Psoas muscle (tissue), 8 donors: ENCODE measurements around the gene ETS1. TPM values are rescaled to one million over a fixed set of nuclear protein-coding genes. Genes with fewer than 3 reads are reported as not detected.

Experiments used
- ATAC-seq, 4 donors: fragments of 200-7000 bp; cut with Tn5 transposase; one replicate each; pipeline ENCODE4 v1.9.1; 2020; ENCODE audit warnings: moderate library complexity in 3 of 4, mild to moderate bottlenecking in 2 of 4
- DNase-seq, 2 donors: peaks; one replicate each; pipeline ENCODE4 v3.0.0-alpha.2; 2020
- H3K27ac ChIP-seq: fragments of 200-600 bp; one replicate; pipeline ENCODE4 v1.8.0; 2022
- H3K27me3 ChIP-seq, 3 donors: fragments of 200-600 bp in 1 of 3; one replicate each; pipeline versions ENCODE4 v1.6.1 to v1.8.0; 2013 to 2022; ENCODE audit warnings: low read length in 2 of 3, mild to moderate bottlenecking in 2 of 3, moderate library complexity in 1 of 3; ENCODE audit not compliant: insufficient read depth in 3 of 3
- H3K36me3 ChIP-seq, 2 donors: fragments of 200-600 bp in 1 of 2; one replicate each; pipeline versions ENCODE4 v1.6.1 to v1.8.0; 2013 to 2022; ENCODE audit warnings: low read depth in 1 of 2, mild to moderate bottlenecking in 1 of 2, moderate library complexity in 1 of 2; ENCODE audit not compliant: insufficient read depth in 1 of 2
- H3K4me1 ChIP-seq: fragments of 200-600 bp; one replicate; pipeline ENCODE4 v1.8.0; 2022
- H3K4me3 ChIP-seq: fragments of 200-600 bp; one replicate; pipeline ENCODE4 v1.8.0; 2022; ENCODE audit warnings: mild to moderate bottlenecking
- H3K9me3 ChIP-seq: fragments of 200-600 bp; one replicate; pipeline ENCODE4 v1.8.0; 2022
- CTCF ChIP-seq: fragments of 200-600 bp; IDR thresholded peaks from one replicate; pipeline ENCODE4 v1.8.0; 2022; ENCODE audit warnings: antibody characterized with exemption
- WGBS, 3 donors: extraction: QIAGEN DNeasy Blood & Tissue Kit; methylation state at CpG; one replicate each; pipeline versions ENCODE4 v1.1.6 to v1.1.7; 2013; 5-methylcytosine and 5-hydroxymethylcytosine counted together
- intact Hi-C, 2 donors: fragments of 100-400 bp; cut with DNase I; formaldehyde crosslinking; loops; one replicate each; pipeline versions ENCODE4 v1.11.0 to v1.14.2; 2022
- polyA plus RNA-seq, 3 donors: library from polyadenylated mRNA; stranded (reverse); fragments of 200-250 nt; gene quantifications; one replicate each; pipeline ENCODE4 v1.2.3, GENCODE V29; 2013
- total RNA-seq, 4 donors: library from RNA; stranded (reverse); fragmentation: NEBNext Ultra II Directional in 2 of 4; extraction: Animal tissue kit (Norgen Biotek cat#: 25700) in 2 of 4; gene quantifications; one replicate each; pipeline versions ENCODE4 v1.2.1 to v1.2.4, GENCODE V29; 2021 to 2023
- donor health status: healthy with polysubstance abuse.
- donor health status: DM: no; HTN: no; CAD: no; lungs with moderate emphysema.
- donor health status: Bipolar disorder and iron deficiency.
- donor health status: healthy.
- donor health status: DM: yes; HTN: yes; CAD: no.
- donor health status: DM: no; HTN: no; CAD: no.
- donor health status: DM: no; HTN: no; CAD: no.
- donor health status: DM: yes; HTN: yes; CAD: no.

ETS1 gene
- total and polyA plus RNA-seq, 7 donors, result 8.5 to 32.4 (median 19.3) TPM

GRCh38 chr11:128437136-128437535, 150.2 kb downstream of the ETS1 start:
- H3K4me1 ChIP-seq, result no peaks in the 10 kb centered on the region
- H3K4me3 ChIP-seq, result no peak overlapping the region
- ATAC-seq (no peak), DNase-seq (no peak)
- WGBS, 3 donors, result 48 to 55% (median 50%) methylated on average over 2 of the region's 2 CpGs
- TF ChIP-seq CTCF, result no peak
- intact Hi-C loops, result no loop called here
- H3K27me3 ChIP-seq, result no peaks in the 10 kb centered on the region
- no peaks in the 10 kb centered on the region for H3K36me3 ChIP-seq
- no peak overlapping the region for H3K27ac ChIP-seq
- no peaks in the 10 kb centered on the region for H3K9me3 ChIP-seq

- WGBS, 3 donors, result 81 to 93% (median 92%) methylated on average over 3 of the region's 3 CpGs
- no peak for ATAC-seq
- H3K9me3 ChIP-seq, result no peaks in the 10 kb centered on the region
- intact Hi-C loops, result no loop called here
- no peak overlapping the region for H3K27ac ChIP-seq
- H3K4me1 ChIP-seq, result no peaks in the 10 kb centered on the region
- no peak for TF ChIP-seq CTCF
- H3K4me3 ChIP-seq, result no peak overlapping the region
- no peaks in the 10 kb centered on the region for H3K27me3 ChIP-seq
- H3K36me3 ChIP-seq, result no peaks in the 10 kb centered on the region
- no peak for DNase-seq
Observed at GRCh38 chr11:128434818-128435217, 152.5 kb downstream of the ETS1 start.

GRCh38 chr11:128434411-128434810, 152.9 kb downstream of the ETS1 start:
- no peak overlapping the region for H3K4me3 ChIP-seq
- no peaks in the 10 kb centered on the region for H3K27me3 ChIP-seq
- H3K36me3 ChIP-seq, result no peaks in the 10 kb centered on the region
- ATAC-seq, result no peak
- no peak for DNase-seq
- intact Hi-C loops, result no loop called here
- no peak overlapping the region for H3K27ac ChIP-seq
- no peak for TF ChIP-seq CTCF
- no peaks in the 10 kb centered on the region for H3K9me3 ChIP-seq
- H3K4me1 ChIP-seq, result no peaks in the 10 kb centered on the region
- 84 to 89% (median 88%) methylated on average over 4 of the region's 4 CpGs for WGBS, 3 donors

- DNase-seq (no peak), ATAC-seq (no peak)
- TF ChIP-seq CTCF, result no peak
- no peak overlapping the region for H3K27ac ChIP-seq
- intact Hi-C loops, result no loop called here
- H3K4me3 ChIP-seq, result no peak overlapping the region
- no peaks in the 10 kb centered on the region for H3K4me1 ChIP-seq
- H3K36me3 ChIP-seq, result no peaks in the 10 kb centered on the region
- no peaks in the 10 kb centered on the region for H3K27me3 ChIP-seq
- no peaks in the 10 kb centered on the region for H3K9me3 ChIP-seq
Observed at GRCh38 chr11:128432926-128433325, 154.4 kb downstream of the ETS1 start.

GRCh38 chr11:128431931-128432330, 155.4 kb downstream of the ETS1 start:
- WGBS, 3 donors, result 58 to 61% (median 59%) methylated on average over 4 of the region's 4 CpGs

More at GRCh38 chr11:128431931-128432330, 155.4 kb downstream of the ETS1 start:
- H3K4me3 ChIP-seq, result no peak overlapping the region
- intact Hi-C loops, result no loop called here
- no peak for TF ChIP-seq CTCF
- no peak overlapping the region for H3K27ac ChIP-seq
- H3K4me1 ChIP-seq, result no peaks in the 10 kb centered on the region
- no peaks in the 10 kb centered on the region for H3K36me3 ChIP-seq
- DNase-seq, result no peak
- no peaks in the 10 kb centered on the region for H3K27me3 ChIP-seq
- H3K9me3 ChIP-seq, result no peaks in the 10 kb centered on the region
- ATAC-seq, result no peak
